ENCODE results near the gene ZW10.

- TF ChIP-seq POLR2A (IDR thresholded peaks at IDR 0.05; ENCODE audit: low read depth, low read length), result no peak
- TF ChIP-seq POLR2AphosphoS5 (IDR thresholded peaks at IDR 0.05; ENCODE audit: low read depth, low read length), result no peak
- no peak for TF ChIP-seq TAF1 (IDR thresholded peaks at IDR 0.05; ENCODE audit: borderline replicate concordance, low read depth, low read length)
Observed at GRCh38 chr11:113773092-113773415, 438 bp downstream of the ZW10 start.

Data from GM12892 (cell line).